K562 (cell line): Measurements from ENCODE around the gene LCLAT1. TPM values are rescaled to one million over a fixed set of nuclear protein-coding genes. Genes with fewer than 3 reads are reported as not detected.

Experiments
- ATAC-seq: fragments of 200-7000 bp; cut with Tn5 transposase; 3 replicates; pipeline ENCODE4 v1.9.1; 2020; ENCODE audit warnings: moderate library complexity
- BruUV-seq: library from RNA; stranded (reverse); fragments of 400-500 nt; replicated peaks from 2 replicates; lab custom pipeline; 2021; lab: Mats Ljungman, UMichigan
- CTCF ChIA-PET: fragments of 300-600 bp; formaldehyde crosslinking; extraction: SDS; loops from one replicate; lab custom pipeline; 2021; ENCODE audit warnings: low intra/inter-chr PET ratio; lab: Yijun Ruan, JAX
- POLR2A ChIA-PET: fragments of 300-600, 350-650 bp; sonication (Branson Sonifier 250); formaldehyde crosslinking; extraction: SDS; loops from one replicate; lab custom pipeline; 2021; ENCODE audit warnings: antibody characterized with exemption, inconsistent platforms; lab: Yijun Ruan, JAX
- DNase-seq, 4 experiments: peaks; one replicate each; pipeline versions ENCODE4 v3.0.0 to v3.0.0-alpha.2; 2011 to 2018; ENCODE audit warnings: low spot score in 3 of 4, mixed read lengths in 3 of 4; ENCODE audit errors: extremely low read depth in 1 of 4
- FAIRE-seq: peaks from 2 replicates; lab custom pipeline; 2011; peaks lifted over from hg19 to GRCh38; lab: Jason Lieb, UNC
- H2AFZ ChIP-seq: 2 replicates; pipeline ENCODE4 v1.6.0; 2011; ENCODE audit warnings: low read depth, low read length, control low read depth, inconsistent platforms
- H3K27ac ChIP-seq: fragments of 200-600 bp; 3 replicates; pipeline ENCODE4 v1.8.0; 2011; ENCODE audit warnings: low read depth, mild to moderate bottlenecking, control low read depth, inconsistent platforms, low read length, moderate library complexity, mixed read lengths; ENCODE audit errors: extremely low read depth
- H3K27me3 ChIP-seq, 2 experiments: fragments of 300-600 bp in 1 of 2; 2 replicates in 1 of 2; 3 replicates in 1 of 2; pipeline versions ENCODE4 v1.6.0 to v1.8.0; 2011; ENCODE audit warnings: inconsistent platforms in 2 of 2, low read length in 2 of 2, mild to moderate bottlenecking in 1 of 2, mixed read lengths in 1 of 2, moderate library complexity in 1 of 2; ENCODE audit not compliant: control insufficient read depth in 2 of 2, insufficient read depth in 2 of 2
- H3K36me3 ChIP-seq: fragments of 300-600 bp; 3 replicates; pipeline ENCODE4 v1.8.0; 2011; ENCODE audit warnings: mild to moderate bottlenecking, low read length, inconsistent platforms; ENCODE audit not compliant: control insufficient read depth, insufficient read depth
- H3K4me1 ChIP-seq, 2 experiments: fragments of 200-600 bp in 1 of 2; replicated peaks in 1 of 2; 2 replicates in 1 of 2; 3 replicates in 1 of 2; pipeline versions ENCODE4 v1.5.1 to v1.8.0; 2011; ENCODE audit warnings: inconsistent platforms in 2 of 2, low read length in 2 of 2, mild to moderate bottlenecking in 1 of 2, mixed read lengths in 1 of 2, moderate library complexity in 1 of 2; ENCODE audit not compliant: control insufficient read depth in 2 of 2, insufficient read depth in 2 of 2
- H3K4me2 ChIP-seq: 2 replicates; pipeline ENCODE4 v1.6.1; 2011; ENCODE audit warnings: low read length, control low read depth, inconsistent platforms, mixed read lengths; ENCODE audit not compliant: insufficient read depth
- H3K4me3 ChIP-seq: fragments of 200-600 bp; sonication (generic), shearing (Covaris generic); 2 replicates; pipeline ENCODE4 v1.5.1; 2016; ENCODE audit warnings: control low read depth, inconsistent platforms
- H3K79me2 ChIP-seq: fragments of 200-600 bp; 3 replicates; pipeline ENCODE4 v1.8.0; 2011; ENCODE audit warnings: low read length, inconsistent platforms; ENCODE audit not compliant: control insufficient read depth, insufficient read depth
- H3K9ac ChIP-seq, 2 experiments: 2 replicates each; pipeline versions ENCODE4 v1.6.0 to v1.6.1; 2011; ENCODE audit warnings: low read depth in 2 of 2, low read length in 2 of 2, control low read depth in 1 of 2, inconsistent platforms in 1 of 2, mild to moderate bottlenecking in 1 of 2, mixed read lengths in 1 of 2; ENCODE audit not compliant: insufficient read depth in 1 of 2
- H3K9me1 ChIP-seq: one replicate; pipeline ENCODE4 v1.6.0; 2011; ENCODE audit warnings: inconsistent platforms, mild to moderate bottlenecking, low read length, moderate library complexity; ENCODE audit not compliant: control insufficient read depth, insufficient read depth
- H3K9me3 ChIP-seq: replicated peaks from 2 replicates; pipeline ENCODE4 v1.5.1; 2011; ENCODE audit warnings: low read depth, low read length, inconsistent platforms; ENCODE audit not compliant: control insufficient read depth, insufficient read depth
- H4K20me1 ChIP-seq: replicated peaks from 2 replicates; pipeline ENCODE4 v1.6.1; 2011; ENCODE audit warnings: low read length, inconsistent platforms, mixed read lengths; ENCODE audit not compliant: control insufficient read depth, insufficient read depth
- POLR2G ChIP-seq: fragments of 200-400 bp; formaldehyde crosslinking; IDR thresholded peaks from 2 replicates; pipeline ENCODE4 v1.6.1; 2017; ENCODE audit warnings: low read depth, mild to moderate bottlenecking, antibody characterized with exemption, low read length, moderate library complexity
- SREBF2 ChIP-seq: sonication (generic); formaldehyde crosslinking; IDR thresholded peaks from 2 replicates; pipeline ENCODE4 v1.4.0; 2020; ENCODE audit warnings: mild to moderate bottlenecking, missing genetic modification reagents
- ZFP30 ChIP-seq: fragments of 250-450 bp; sonication (Bioruptor Pico); IDR thresholded peaks from 2 replicates; pipeline ENCODE4 v1.8.0; 2022; ENCODE audit warnings: moderate library complexity, mild to moderate bottlenecking, inconsistent platforms, borderline replicate concordance
- WGBS: fragments of 100-300 bp; shearing (Covaris generic); methylation state at CpG from one replicate; pipeline ENCODE4 v1.1.6; 2016; ENCODE audit warnings: low coverage, mixed read lengths; ENCODE audit not compliant: insufficient coverage; ENCODE audit errors: missing lambda C conversion rate; 5-methylcytosine and 5-hydroxymethylcytosine counted together
- in situ Hi-C: fragments of 300-500 bp; cut with MboI; formaldehyde crosslinking; loops from 4 replicates; pipeline ENCODE4 v1.15.0; 2018; ENCODE audit warnings: inconsistent platforms, mixed read lengths
- intact Hi-C: fragments of 100-400 bp; cut with micrococcal nuclease; formaldehyde crosslinking; loops from 2 replicates; pipeline ENCODE4 v1.14.2; 2022
- polyA plus RNA-seq, 8 experiments: library from polyadenylated mRNA; depleted of rRNA in 4 of 8; stranded (reverse) in 5 of 8; unstranded in 3 of 8; fragments of >200 nt; fragmentation: Nextera tagmentation in 2 of 8; fragmentation: Illumina TruSeq in 1 of 8; extraction: Ambion mirVana in 2 of 8; extraction: Trizol in 1 of 8; gene quantifications; 2 replicates each; pipeline versions ENCODE4 v1.2.1 to v1.2.3, GENCODE V29; 2011 to 2014; ENCODE audit warnings: inconsistent platforms in 1 of 8, missing spikeins in 1 of 8
- total RNA-seq, 7 experiments: library from RNA; depleted of rRNA in 6 of 7; stranded (reverse); fragments of >200 nt in 6 of 7; fragmentation: Illumina TruSeq in 2 of 7; extraction: Trizol in 2 of 7; gene quantifications; 2 replicates each; pipeline versions ENCODE4 v1.2.1 to v1.2.3, GENCODE V29; 2011 to 2021; ENCODE audit warnings: low replicate concordance in 1 of 7
- TF ChIP-seq, protein P1 (sequence below), 2 experiments: IDR thresholded peaks; 2 replicates each; pipeline ENCODE4 v1.6.1; 2011; ENCODE audit warnings: borderline replicate concordance in 1 of 2, control low read depth in 1 of 2, low read depth in 1 of 2, low read length in 1 of 2, mild to moderate bottlenecking in 1 of 2, mixed read lengths in 1 of 2, moderate library complexity in 1 of 2; ENCODE audit not compliant: insufficient read depth in 1 of 2, insufficient read length in 1 of 2, poor library complexity in 1 of 2, severe bottlenecking in 1 of 2; ENCODE audit errors: extremely low read depth in 1 of 2

LCLAT1 gene
- total and polyA plus RNA-seq, 9 of the 15 experiments (the other 6 are each of a cell fraction or from before 2014, with no cell fraction given) = 8.9 to 63.3 (median 25.4) TPM

DNA sequence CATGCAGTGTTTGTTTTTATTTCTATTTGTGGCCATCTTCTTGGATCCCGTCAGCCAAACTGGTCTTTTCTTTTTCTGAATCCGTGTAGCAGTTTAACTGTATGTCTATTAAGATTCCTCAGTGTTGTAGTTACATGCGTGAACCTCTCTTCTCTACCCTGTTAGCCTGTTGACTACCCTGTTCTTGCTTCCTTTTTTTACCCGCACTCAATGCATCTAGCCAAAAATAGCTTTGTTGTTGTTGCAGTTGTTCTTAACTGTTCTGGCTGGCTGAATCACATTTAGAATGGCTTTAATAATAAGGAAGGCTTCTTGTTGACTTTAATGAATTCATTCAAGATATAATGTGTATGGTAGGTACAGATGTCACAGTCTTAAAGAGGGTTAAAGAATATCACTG is 137.1 kb downstream of the LCLAT1 start:
- 70% methylated on average over 4 of the region's 4 CpGs for WGBS
- in situ Hi-C loops (no loop called here), intact Hi-C loops (no loop called here)
- no peaks in the 10 kb centered on the region for H4K20me1 ChIP-seq
- DNase-seq (no peak), FAIRE-seq (no peak), ATAC-seq (no peak)
- H3K27me3 ChIP-seq = no peaks in the 10 kb centered on the region
- no peaks in the 10 kb centered on the region for H3K36me3 ChIP-seq
- no peaks in the 10 kb centered on the region for H3K9me3 ChIP-seq
- BruUV-seq = no TSS peak
- H3K27ac ChIP-seq = no peak overlapping the region
- H3K4me1 ChIP-seq = peaks cover 0 to 5% of the 10 kb centered on the region in 2 experiments; a peak in 2 of 5 replicates
- H3K79me2 ChIP-seq = no peaks in the 10 kb centered on the region
- POLR2A ChIA-PET = no interaction called here
- no peak overlapping the region for H3K9ac ChIP-seq
- CTCF ChIA-PET = no interaction called here
- no peak overlapping the region for H3K4me2 ChIP-seq
- TF ChIP-seq SREBF2 (CRISPR knock-in tag) (no peak), POLR2G (no peak)
- no peak overlapping the region for H2AFZ ChIP-seq
- no peak overlapping the region for H3K4me3 ChIP-seq
- no peaks in the 10 kb centered on the region for H3K9me1 ChIP-seq

DNA sequence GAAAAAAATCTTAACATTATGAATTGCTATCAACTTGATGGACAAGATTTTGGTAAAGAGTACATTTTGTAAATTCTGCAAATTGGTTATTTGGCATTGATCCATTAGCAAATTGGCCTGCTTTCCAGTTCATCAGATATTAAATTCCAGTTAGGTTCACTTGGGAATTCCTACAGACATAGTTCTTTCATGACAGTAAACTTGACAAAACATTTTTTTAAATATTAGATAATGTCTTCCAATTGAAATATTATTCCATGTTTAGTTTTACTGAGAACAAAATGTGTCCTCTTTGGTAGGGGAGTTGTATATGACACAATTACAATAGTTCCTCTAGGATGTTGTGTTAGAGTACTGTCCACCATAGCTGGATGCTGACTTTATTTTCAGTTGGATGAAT is 141.9 kb downstream of the LCLAT1 start:
- intact Hi-C loops = no loop called here
- no peak overlapping the region for H3K4me2 ChIP-seq
- CTCF ChIA-PET = no interaction called here
- DNase-seq (no peak), FAIRE-seq (no peak), ATAC-seq (no peak)
- no peaks in the 10 kb centered on the region for H3K9me1 ChIP-seq
- no peaks in the 10 kb centered on the region for H3K9me3 ChIP-seq
- H3K9ac ChIP-seq = no peak overlapping the region
- H3K27ac ChIP-seq = no peak overlapping the region
- no peak overlapping the region for H3K4me3 ChIP-seq
- no peaks in the 10 kb centered on the region; a peak in 1 of 5 replicates for H3K4me1 ChIP-seq
- no peaks in the 10 kb centered on the region for H3K36me3 ChIP-seq
- POLR2A ChIA-PET = no interaction called here
- H2AFZ ChIP-seq = no peak overlapping the region
- no peaks in the 10 kb centered on the region for H3K27me3 ChIP-seq
- H3K79me2 ChIP-seq = no peaks in the 10 kb centered on the region
- BruUV-seq = no TSS peak
- TF ChIP-seq, protein P1, sequence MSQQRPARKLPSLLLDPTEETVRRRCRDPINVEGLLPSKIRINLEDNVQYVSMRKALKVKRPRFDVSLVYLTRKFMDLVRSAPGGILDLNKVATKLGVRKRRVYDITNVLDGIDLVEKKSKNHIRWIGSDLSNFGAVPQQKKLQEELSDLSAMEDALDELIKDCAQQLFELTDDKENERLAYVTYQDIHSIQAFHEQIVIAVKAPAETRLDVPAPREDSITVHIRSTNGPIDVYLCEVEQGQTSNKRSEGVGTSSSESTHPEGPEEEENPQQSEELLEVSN (IDR thresholded peaks at IDR 0.05; ENCODE audit: borderline replicate concordance in 1 of 2, extremely low read depth in 1 of 2, insufficient read depth in 1 of 2, insufficient read length in 1 of 2, low read depth in 1 of 2, low read length in 1 of 2, poor library complexity in 1 of 2, severe bottlenecking in 1 of 2) = no peak
- TF ChIP-seq ZFP30 (CRISPR knock-in tag) = no peak
- TF ChIP-seq, all 486 proteins: peak for 0
- no peaks in the 10 kb centered on the region for H4K20me1 ChIP-seq
- in situ Hi-C loops = no loop called here
